Heart left ventricle (tissue), 16 donors: ENCODE data around the gene ENDOU. TPM values are rescaled to one million over a fixed set of nuclear protein-coding genes. Genes with fewer than 3 reads are reported as not detected.

Experiments used
- ATAC-seq, 4 donors: fragments of 200-7000 bp; cut with Tn5 transposase; one replicate each; pipeline ENCODE4 v1.9.1; 2020 to 2022; ENCODE audit warnings: moderate library complexity in 4 of 4, mild to moderate bottlenecking in 3 of 4, moderate number of reproducible peaks in 1 of 4
- DNase-seq, 5 donors: peaks; one replicate each; pipeline ENCODE4 v3.0.0-alpha.2; 2020
- H3K27ac ChIP-seq, 12 donors: fragments of 200-600 bp; sonication (generic) in 4 of 12; one replicate each; pipeline versions ENCODE4 v1.5.0 to v1.8.0; 2016 to 2022; ENCODE audit warnings: mild to moderate bottlenecking in 2 of 12
- H3K27me3 ChIP-seq, 9 donors: fragments of 200-600 bp; sonication (generic) in 2 of 9; one replicate each; pipeline versions ENCODE4 v1.5.1 to v1.8.0; 2016 to 2022; ENCODE audit warnings: mild to moderate bottlenecking in 3 of 9
- H3K36me3 ChIP-seq, 9 donors: fragments of 200-600 bp; sonication (generic) in 2 of 9; one replicate each; pipeline versions ENCODE4 v1.5.0 to v1.8.0; 2018 to 2022; ENCODE audit warnings: mild to moderate bottlenecking in 2 of 9
- H3K4me1 ChIP-seq, 12 donors: fragments of 200-600 bp; sonication (generic) in 4 of 12; one replicate each; pipeline versions ENCODE4 v1.5.0 to v1.8.0; 2016 to 2022; ENCODE audit warnings: mild to moderate bottlenecking in 3 of 12
- H3K4me3 ChIP-seq, 12 donors: fragments of 200-600 bp; sonication (generic) in 4 of 12; one replicate each; pipeline versions ENCODE4 v1.5.0 to v1.8.0; 2017 to 2022; ENCODE audit warnings: mild to moderate bottlenecking in 9 of 12, moderate library complexity in 4 of 12
- H3K9me3 ChIP-seq, 12 donors: fragments of 200-600 bp; sonication (generic) in 4 of 12; one replicate each; pipeline versions ENCODE4 v1.5.0 to v1.8.0; 2016 to 2022; ENCODE audit warnings: mild to moderate bottlenecking in 1 of 12
- CTCF ChIP-seq, 12 donors: fragments of 200-600 bp; sonication (generic) in 4 of 12; IDR thresholded peaks; one replicate each; pipeline versions ENCODE4 v1.5.0 to v1.8.0; 2018 to 2022; ENCODE audit warnings: antibody characterized with exemption in 12 of 12, mild to moderate bottlenecking in 5 of 12
- POLR2A ChIP-seq, 2 donors: fragments of 450-650 bp; IDR thresholded peaks; one replicate each; pipeline ENCODE4 v1.6.1; 2017; ENCODE audit warnings: antibody characterized with exemption in 2 of 2, mild to moderate bottlenecking in 2 of 2, moderate library complexity in 2 of 2
- WGBS, 4 donors: extraction: QIAGEN DNeasy Blood & Tissue Kit in 2 of 4; methylation state at CpG; one replicate each; pipeline versions ENCODE4 v1.1.5 to v1.1.7; 2013 to 2018; 5-methylcytosine and 5-hydroxymethylcytosine counted together
- intact Hi-C, 10 donors: fragments of 100-400 bp; cut with DNase I; formaldehyde crosslinking; loops; one replicate each; pipeline versions ENCODE4 v1.11.1 to v1.14.2; 2022
- polyA plus RNA-seq, 2 donors: library from polyadenylated mRNA; stranded (reverse); fragments of 200-250 nt; gene quantifications; one replicate each; pipeline ENCODE4 v1.2.3, GENCODE V29; 2013
- total RNA-seq, 9 donors: library from RNA; depleted of rRNA in 2 of 9; stranded (reverse); fragments of >200 nt in 2 of 9; fragmentation: NEBNext Ultra II Directional in 3 of 9; extraction: Animal tissue kit (Norgen Biotek cat#: 25700) in 3 of 9; gene quantifications; one replicate each; pipeline versions ENCODE4 v1.1.0 to v1.2.4, GENCODE V29; 2016 to 2023
- donor health status: ischemic (EF 13 %, LVEDD 7.1; RV severe dilation, severe dysfunction).
- donor health status: healthy with polysubstance abuse.
- donor health status: DM: no; HTN: yes; CAD: no.
- donor health status: DM: no; HTN: no; CAD: no.
- donor health status: ischemic (EF 25% LVEDD 6.9; RV normal size, moderate dysfunction).
- donor health status: ischemic (EF 25% LVEDD 5.7; RV mildly dilated, moderate dysfunction).
- donor health status: healthy.
- donor health status: DM: yes; HTN: yes; CAD: no.
- donor health status: ischemic (EF 35%, LVEDD 5.7; RV mildly dilated, moderate dysfunction).
- donor health status: nonischemic (EF 11% LVEDD 7.7; RV severe dilation, severe dysfunction).
- donor health status: DM: yes; HTN: yes; CAD: no.
- donor health status: PGD.
- donor health status: ischemic (EF 29% LVEDD 5.4; RV normal size, mild dysfunction).
- donor health status: nonischemic (EF 23%, LVEDD 6.1; RV moderate dilation, normal function).

Gene ENDOU
- total and polyA plus RNA-seq, 11 donors: 0.08 to 2.5 (median 0.27) TPM; not detected in 4

- H3K27me3 ChIP-seq: no peaks in the 10 kb centered on the region
- TF ChIP-seq CTCF (IDR thresholded peaks at IDR 0.05) (no peak), POLR2A (IDR thresholded peaks at IDR 0.05) (no peak)
- DNase-seq (no peak), ATAC-seq (no peak)
- H3K36me3 ChIP-seq: peaks cover 0 to 23% (median 12%) of the 10 kb centered on the region in 9 donors
- WGBS, 4 donors: 2 to 4% (median 3%) methylated on average over 9 of the region's 9 CpGs
- peak overlapping the region; percentile 78 to 99 (median 94) for H3K4me3 ChIP-seq
- intact Hi-C loops: no loop called here
- peak overlapping the region in 10 of 12 donors; percentile 69 to 94 (median 88) for H3K27ac ChIP-seq
- H3K9me3 ChIP-seq: no peaks in the 10 kb centered on the region
- H3K4me1 ChIP-seq: peaks cover 0 to 49% (median 15%) of the 10 kb centered on the region in 12 donors
Measured at GRCh38 chr12:47705229-47705565, 20.1 kb downstream of the ENDOU start.

- ATAC-seq (no peak), DNase-seq (no peak)
- intact Hi-C loops: no loop called here
- H3K9me3 ChIP-seq: no peaks in the 10 kb centered on the region
- H3K4me1 ChIP-seq: peaks cover 0 to 44% (median 15%) of the 10 kb centered on the region in 12 donors
- WGBS, 4 donors: 87 to 95% (median 94%) methylated on average over 9 of the region's 9 CpGs
- no peak overlapping the region for H3K27ac ChIP-seq
- no peak for TF ChIP-seq CTCF (IDR thresholded peaks at IDR 0.05)
- no peak for TF ChIP-seq POLR2A (IDR thresholded peaks at IDR 0.05)
- H3K36me3 ChIP-seq: peaks cover 0 to 28% (median 16%) of the 10 kb centered on the region in 9 donors
- peak overlapping the region in 8 of 12 donors; percentile 89 to 99 (median 94) for H3K4me3 ChIP-seq
- no peaks in the 10 kb centered on the region for H3K27me3 ChIP-seq
Measured at GRCh38 chr12:47704719-47705118, 20.6 kb downstream of the ENDOU start.

GRCh38 chr12:47700263-47700662 is 25.0 kb downstream of the ENDOU start:
- no peak overlapping the region for H3K4me3 ChIP-seq
- intact Hi-C loops: no loop called here
- DNase-seq (no peak), ATAC-seq (no peak)
- H3K4me1 ChIP-seq: peaks cover 0 to 23% (median 6%) of the 10 kb centered on the region in 12 donors
- no peaks in the 10 kb centered on the region for H3K27me3 ChIP-seq
- H3K9me3 ChIP-seq: no peaks in the 10 kb centered on the region
- peaks cover 0 to 67% (median 52%) of the 10 kb centered on the region in 9 donors for H3K36me3 ChIP-seq
- TF ChIP-seq CTCF (IDR thresholded peaks at IDR 0.05): no peak
- no peak for TF ChIP-seq POLR2A (IDR thresholded peaks at IDR 0.05)
- no peak overlapping the region for H3K27ac ChIP-seq
- 91 to 94% (median 93%) methylated on average over 2 of the region's 2 CpGs for WGBS, 4 donors

- DNase-seq (no peak), ATAC-seq (no peak)
- Histone ChIP-seq H3K9me3 (no peaks in the 10 kb centered on the region), H3K27me3 (no peaks in the 10 kb centered on the region), H3K27ac (no peak overlapping the region), H3K4me1 (peaks cover 0 to 7% (median 0%) of the 10 kb centered on the region in 12 donors), H3K4me3 (no peak overlapping the region), H3K36me3 (peaks cover 0 to 83% (median 61%) of the 10 kb centered on the region in 9 donors)
- TF ChIP-seq POLR2A (IDR thresholded peaks at IDR 0.05) (no peak), CTCF (IDR thresholded peaks at IDR 0.05) (no peak)
- 95 to 96% (median 95%) methylated on average over 7 of the region's 7 CpGs for WGBS, 4 donors
- intact Hi-C loops: no loop called here
Measured at GRCh38 chr12:47698631-47699030, 26.7 kb downstream of the ENDOU start.
